ENCODE results near the gene FOSB.
A peak's percentile ranks its signal among the peaks of the same experiment; 100 is the strongest.

The FOSB gene

GRCh38 chr19:45505996-45506245, 38.1 kb downstream of the FOSB start:
- peak overlapping the region; percentile 72 to 79 for H2BK12ac ChIP-seq (ENCODE audit: low read length in 2 of 2)
- no peaks in the 10 kb centered on the region for H3K36me3 ChIP-seq (ENCODE audit: control insufficient read depth in 1 of 2, insufficient read depth in 2 of 2, low read depth in 1 of 2, low read length in 2 of 2)
- no peak overlapping the region for H4K91ac ChIP-seq (ENCODE audit: low read length)
- no peak overlapping the region for H2BK15ac ChIP-seq (ENCODE audit: low read depth, poor library complexity, severe bottlenecking)
- no peak for DNase-seq
- H3K79me1 ChIP-seq (replicated peaks; ENCODE audit: low read length, poor library complexity, severe bottlenecking) = peaks cover 2% of the 10 kb centered on the region
- peak overlapping the region; percentile 65 for H3K4me2 ChIP-seq (ENCODE audit: low read length, poor library complexity, severe bottlenecking)
- no peak overlapping the region for H3K14ac ChIP-seq (ENCODE audit: low read length in 2 of 2)
- peak overlapping the region; percentile 50 for H3K27ac ChIP-seq (ENCODE audit: low read length, poor library complexity, severe bottlenecking)
- H2BK5ac ChIP-seq (ENCODE audit: low read depth, low read length, poor library complexity, severe bottlenecking) = no peak overlapping the region
- peaks cover 15% of the 10 kb centered on the region for H3K4me1 ChIP-seq (ENCODE audit: control insufficient read depth, insufficient read depth, low read depth, low read length)
- H3K18ac ChIP-seq (ENCODE audit: low read depth in 1 of 2, low read length in 2 of 2) = peak overlapping the region in 1 of 2 experiments; percentile 67
- H2AK5ac ChIP-seq (ENCODE audit: low read length, severe bottlenecking) = peak overlapping the region; percentile 85
- H3K27me3 ChIP-seq (ENCODE audit: control insufficient read depth in 1 of 2, insufficient read depth in 1 of 2, low read length in 2 of 2) = peaks cover 0 to 4% of the 10 kb centered on the region in 2 experiments
- H4K8ac ChIP-seq (ENCODE audit: low read length) = peak overlapping the region; percentile 82
- 43% methylated on average over 1 of the region's 5 CpGs for WGBS
- H2AFZ ChIP-seq (ENCODE audit: low read depth, low read length) = no peak overlapping the region
- H3K23ac ChIP-seq (ENCODE audit: low read length in 2 of 2) = no peak overlapping the region
- peak overlapping the region in 1 of 2 experiments; percentile 88 for H3K4me3 ChIP-seq (ENCODE audit: insufficient read depth in 1 of 2, low read depth in 1 of 2, low read length in 2 of 2)
- H3K9ac ChIP-seq (ENCODE audit: low read length) = peak overlapping the region; percentile 90
- no peak overlapping the region for H3K4ac ChIP-seq (ENCODE audit: low read depth in 1 of 2, low read length in 2 of 2)
- H3K9me3 ChIP-seq (ENCODE audit: control insufficient read depth, low read length) = no peaks in the 10 kb centered on the region
- peak overlapping the region; percentile 58 for H2BK120ac ChIP-seq (ENCODE audit: low read depth, low read length)

DNA sequence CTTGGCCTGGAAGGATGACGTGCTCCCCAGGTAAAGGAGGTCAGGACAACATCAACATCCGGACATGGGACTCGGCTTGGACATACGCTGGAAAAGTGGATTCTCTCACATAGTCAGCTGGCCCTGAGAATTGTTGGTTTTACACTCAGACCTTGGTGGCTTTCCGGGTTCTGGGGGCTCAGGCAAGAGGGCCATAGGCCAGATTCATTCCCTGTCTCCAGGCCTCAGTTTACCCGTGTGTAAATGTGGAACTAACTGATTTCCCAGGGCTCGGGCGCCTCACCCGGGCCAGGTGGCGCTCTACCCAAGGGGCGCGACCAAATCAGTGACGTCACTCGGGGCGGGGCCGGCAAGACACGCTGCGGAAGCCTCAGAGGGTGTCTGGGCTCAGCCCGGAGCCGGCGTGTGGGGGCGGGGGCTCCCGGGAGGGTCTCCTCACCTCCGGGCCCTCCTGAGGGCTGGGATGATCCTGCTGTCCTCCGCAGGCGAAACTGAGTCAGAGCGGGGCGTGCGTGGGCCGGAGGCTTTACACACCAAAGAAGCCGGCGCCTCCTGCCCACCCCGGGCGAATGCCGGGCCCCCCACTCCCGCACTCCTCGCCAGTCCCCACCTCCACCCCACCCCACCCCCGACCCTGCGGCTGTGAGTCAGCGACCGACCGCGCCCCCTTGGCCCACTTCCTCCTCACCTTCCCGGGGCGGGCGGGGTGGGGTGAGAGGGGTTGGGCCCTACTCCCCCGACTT, 38.6 kb downstream of the FOSB start:
- peak overlapping the region; percentile 67 to 77 for H3K18ac ChIP-seq (ENCODE audit: low read depth in 1 of 2, low read length in 2 of 2)
- peak overlapping the region; percentile 85 for H2AK5ac ChIP-seq (ENCODE audit: low read length, severe bottlenecking)
- peak overlapping the region; percentile 80 to 88 for H3K4me3 ChIP-seq (ENCODE audit: insufficient read depth in 1 of 2, low read depth in 1 of 2, low read length in 2 of 2)
- H3K36me3 ChIP-seq (ENCODE audit: control insufficient read depth in 1 of 2, insufficient read depth in 2 of 2, low read depth in 1 of 2, low read length in 2 of 2) = no peaks in the 10 kb centered on the region
- peak overlapping the region; percentile 87 for H4K91ac ChIP-seq (ENCODE audit: low read length)
- peaks cover 2% of the 10 kb centered on the region for H3K79me1 ChIP-seq (replicated peaks; ENCODE audit: low read length, poor library complexity, severe bottlenecking)
- no peaks in the 10 kb centered on the region for H3K9me3 ChIP-seq (ENCODE audit: control insufficient read depth, low read length)
- peak overlapping the region; percentile 65 for H3K4me2 ChIP-seq (ENCODE audit: low read length, poor library complexity, severe bottlenecking)
- peaks cover 15% of the 10 kb centered on the region for H3K4me1 ChIP-seq (ENCODE audit: control insufficient read depth, insufficient read depth, low read depth, low read length)
- peak overlapping the region; percentile 93 for H2BK5ac ChIP-seq (ENCODE audit: low read depth, low read length, poor library complexity, severe bottlenecking)
- peaks cover 0 to 4% of the 10 kb centered on the region in 2 experiments for H3K27me3 ChIP-seq (ENCODE audit: control insufficient read depth in 1 of 2, insufficient read depth in 1 of 2, low read length in 2 of 2)
- H2BK120ac ChIP-seq (ENCODE audit: low read depth, low read length) = peak overlapping the region; percentile 92
- H2AFZ ChIP-seq (ENCODE audit: low read depth, low read length) = no peak overlapping the region
- peak; percentile 93 for DNase-seq
- H2BK15ac ChIP-seq (ENCODE audit: low read depth, poor library complexity, severe bottlenecking) = peak overlapping the region; percentile 75
- H3K9ac ChIP-seq (ENCODE audit: low read length) = peak overlapping the region; percentile 90
- no peak overlapping the region for H3K23ac ChIP-seq (ENCODE audit: low read length in 2 of 2)
- WGBS = 10% methylated on average over 24 of the region's 47 CpGs
- peak overlapping the region; percentile 72 to 79 for H2BK12ac ChIP-seq (ENCODE audit: low read length in 2 of 2)
- peak overlapping the region; percentile 85 for H3K27ac ChIP-seq (ENCODE audit: low read length, poor library complexity, severe bottlenecking)
- no peak overlapping the region for H3K14ac ChIP-seq (ENCODE audit: low read length in 2 of 2)
- peak overlapping the region; percentile 87 for H4K8ac ChIP-seq (ENCODE audit: low read length)
- peak overlapping the region; percentile 69 to 92 for H3K4ac ChIP-seq (ENCODE audit: low read depth in 1 of 2, low read length in 2 of 2)

- peak within 1 kb of the TSS; percentile 87 for H4K8ac ChIP-seq (ENCODE audit: low read length)
- no peaks in the 10 kb centered on the region for H3K9me3 ChIP-seq (ENCODE audit: control insufficient read depth, low read length)
- peaks cover 15% of the 10 kb centered on the region for H3K4me1 ChIP-seq (ENCODE audit: control insufficient read depth, insufficient read depth, low read depth, low read length)
- WGBS = 0% methylated on average over 50 of the region's 65 CpGs
- peak within 1 kb of the TSS; percentile 80 to 89 for H3K18ac ChIP-seq (ENCODE audit: low read depth in 1 of 2, low read length in 2 of 2)
- peak within 1 kb of the TSS; percentile 87 for H4K91ac ChIP-seq (ENCODE audit: low read length)
- H2BK12ac ChIP-seq (ENCODE audit: low read length in 2 of 2) = peak within 1 kb of the TSS in 1 of 2 experiments; percentile 69
- H3K79me1 ChIP-seq (replicated peaks; ENCODE audit: low read length, poor library complexity, severe bottlenecking) = peaks cover 2% of the 10 kb centered on the region
- peak within 1 kb of the TSS; percentile 93 for H2BK5ac ChIP-seq (ENCODE audit: low read depth, low read length, poor library complexity, severe bottlenecking)
- peak within 1 kb of the TSS in 1 of 2 experiments; percentile 90 for H3K14ac ChIP-seq (ENCODE audit: low read length in 2 of 2)
- peak within 1 kb of the TSS; percentile 93 for H2BK120ac ChIP-seq (ENCODE audit: low read depth, low read length)
- H3K36me3 ChIP-seq (ENCODE audit: control insufficient read depth in 1 of 2, insufficient read depth in 2 of 2, low read depth in 1 of 2, low read length in 2 of 2) = no peaks in the 10 kb centered on the region
- peak within 1 kb of the TSS; percentile 69 to 92 for H3K4ac ChIP-seq (ENCODE audit: low read depth in 1 of 2, low read length in 2 of 2)
- H3K27ac ChIP-seq (ENCODE audit: low read length, poor library complexity, severe bottlenecking) = peak within 1 kb of the TSS; percentile 85
- peak within 1 kb of the TSS; percentile 80 to 88 for H3K4me3 ChIP-seq (ENCODE audit: insufficient read depth in 1 of 2, low read depth in 1 of 2, low read length in 2 of 2)
- peak within 1 kb of the TSS; percentile 46 for H2AFZ ChIP-seq (ENCODE audit: low read depth, low read length)
- no peaks in the 10 kb centered on the region for H3K27me3 ChIP-seq (ENCODE audit: control insufficient read depth in 1 of 2, insufficient read depth in 1 of 2, low read length in 2 of 2)
- H3K4me2 ChIP-seq (ENCODE audit: low read length, poor library complexity, severe bottlenecking) = peak within 1 kb of the TSS; percentile 72
- peak within 1 kb of the TSS; percentile 90 for H3K9ac ChIP-seq (ENCODE audit: low read length)
- H3K23ac ChIP-seq (ENCODE audit: low read length in 2 of 2) = peak within 1 kb of the TSS in 1 of 2 experiments; percentile 56
- H2AK5ac ChIP-seq (ENCODE audit: low read length, severe bottlenecking) = peak within 1 kb of the TSS; percentile 1
- DNase-seq = peak; percentile 87
- peak within 1 kb of the TSS; percentile 92 for H2BK15ac ChIP-seq (ENCODE audit: low read depth, poor library complexity, severe bottlenecking)
Measured at GRCh38 chr19:45506989-45507871, 39.4 kb downstream of the FOSB start, which contains the start of gene VASP. Gene VASP, plus strand, starts transcription at chr19:45507479. Its CDS starts 293 bp downstream, at chr19:45507772.

All from mesenchymal stem cell (in vitro differentiated cells and primary cell).